NT2/D1 (cell line): ENCODE results near the gene KCNJ6.
"Not testable (repeated sequence)": the region's sequence is repeated elsewhere in the genome, so short reads cannot be mapped to it uniquely, and the experiment has no call there.

ENCODE experiments used
- DNase-seq: peaks from one replicate; pipeline ENCODE4 v3.0.0-alpha.2; 2011; ENCODE audit warnings: low read depth, low spot score
- H3K27me3 ChIP-seq: 2 replicates; pipeline ENCODE4 v1.6.0; 2011; ENCODE audit warnings: mild to moderate bottlenecking; ENCODE audit not compliant: insufficient read length, insufficient read depth
- H3K36me3 ChIP-seq: 2 replicates; pipeline ENCODE4 v1.6.1; 2011; ENCODE audit warnings: mild to moderate bottlenecking, low read length, mixed read lengths; ENCODE audit not compliant: insufficient read depth, insufficient read length
- H3K4me1 ChIP-seq: 2 replicates; pipeline ENCODE4 v1.5.1; 2011; ENCODE audit not compliant: insufficient read depth, insufficient read length
- H3K4me3 ChIP-seq: 2 replicates; pipeline ENCODE4 v1.5.1; 2011; ENCODE audit warnings: low read depth; ENCODE audit not compliant: insufficient read length
- H3K9ac ChIP-seq: 2 replicates; pipeline ENCODE4 v1.6.0; 2011; ENCODE audit warnings: low read depth; ENCODE audit not compliant: insufficient read length
- H3K9me3 ChIP-seq: 2 replicates; pipeline ENCODE4 v1.5.1; 2011; ENCODE audit warnings: mild to moderate bottlenecking, low read length; ENCODE audit not compliant: insufficient read depth
- SUZ12 ChIP-seq: IDR thresholded peaks from 2 replicates; pipeline ENCODE4 v1.6.1; 2011; ENCODE audit not compliant: insufficient read length, insufficient read depth; ENCODE audit errors: extremely low read depth
- YY1 ChIP-seq: IDR thresholded peaks from 2 replicates; pipeline ENCODE4 v1.6.1; 2011; ENCODE audit not compliant: insufficient read length, insufficient read depth
- ZNF274 ChIP-seq: IDR thresholded peaks from 2 replicates; pipeline ENCODE4 v1.6.1; 2011; ENCODE audit warnings: mild to moderate bottlenecking, low read depth, low read length

Gene KCNJ6

DNA sequence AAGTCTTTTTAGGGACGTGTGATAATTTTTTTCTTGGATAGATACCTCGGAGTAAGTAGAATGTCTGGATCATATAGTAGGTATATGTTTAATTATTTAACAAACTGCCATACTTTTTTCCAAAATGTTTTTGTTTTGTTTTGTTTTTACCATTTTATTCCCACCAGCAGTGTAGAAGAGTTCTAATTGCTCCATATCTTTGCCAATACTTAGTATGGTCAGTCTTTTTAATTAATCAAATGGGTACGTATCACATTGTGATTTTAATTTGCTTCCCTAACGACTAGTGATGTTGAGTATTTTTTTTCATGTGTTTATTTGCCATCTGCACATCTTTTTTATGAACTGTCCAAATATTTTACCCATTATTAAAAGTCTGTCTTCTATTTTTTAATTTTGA lies 23.6 kb upstream of the KCNJ6 start:
- no peaks in the 10 kb centered on the region for H3K36me3 ChIP-seq
- DNase-seq, result no peak
- no peaks in the 10 kb centered on the region for H3K27me3 ChIP-seq
- H3K4me3 ChIP-seq, result no peak overlapping the region
- H3K4me1 ChIP-seq, result no peaks in the 10 kb centered on the region
- TF ChIP-seq YY1, result no peak
- no peak for TF ChIP-seq SUZ12
- no peak for TF ChIP-seq ZNF274
- H3K9ac ChIP-seq, result no peak overlapping the region
- H3K9me3 ChIP-seq, result 0 out of 2 replicates have a peak, but pooled peaks cover 7% of the 10 kb centered on the region

DNA sequence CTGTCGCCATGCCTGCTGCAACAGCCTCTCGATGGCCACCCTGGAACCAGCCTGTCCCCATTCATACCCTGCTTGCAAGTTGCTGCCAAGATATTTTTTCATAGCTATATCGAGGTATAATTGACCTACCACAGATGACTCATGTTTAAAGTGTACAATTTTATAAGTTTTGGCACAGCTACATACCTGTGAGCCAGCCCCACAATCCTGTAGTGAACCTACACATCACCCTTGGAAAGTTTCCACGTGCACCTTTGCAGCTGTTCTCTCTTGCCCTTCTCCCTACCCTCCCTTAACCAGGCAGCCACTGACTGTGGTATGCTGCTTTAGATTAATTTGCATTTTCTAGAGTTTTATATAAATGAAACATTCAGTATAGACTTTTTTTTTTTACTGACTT lies 23.0 kb upstream of the KCNJ6 start:
- Histone ChIP-seq H3K9me3 (0 out of 2 replicates have a peak, but pooled peaks cover 7% of the 10 kb centered on the region), H3K9ac (no peak overlapping the region), H3K4me3 (no peak overlapping the region), H3K4me1 (no peaks in the 10 kb centered on the region), H3K27me3 (no peaks in the 10 kb centered on the region), H3K36me3 (no peaks in the 10 kb centered on the region)
- no peak for TF ChIP-seq YY1
- TF ChIP-seq SUZ12, result no peak
- TF ChIP-seq ZNF274, result no peak
- DNase-seq, result no peak

DNA sequence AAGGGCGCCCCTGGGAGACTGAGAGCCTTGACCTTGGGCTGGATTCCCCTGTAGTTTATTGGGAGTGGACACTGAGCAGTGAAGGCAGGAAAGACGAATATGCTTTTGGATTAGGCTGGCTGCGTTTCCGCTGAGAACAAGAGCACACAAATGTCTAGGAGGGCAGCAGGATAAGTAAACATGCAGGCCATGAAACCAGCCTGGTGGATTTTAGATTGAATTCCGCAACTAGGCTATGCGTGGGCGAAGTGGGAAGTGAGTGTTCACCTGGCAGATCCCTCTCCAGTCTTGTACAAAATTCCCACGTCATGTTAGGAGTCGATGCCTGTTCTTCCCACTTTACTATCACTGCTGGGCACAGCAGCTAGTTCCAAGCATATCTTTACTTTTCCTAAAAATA lies 21.4 kb upstream of the KCNJ6 start:
- Histone ChIP-seq H3K9ac (no peak overlapping the region), H3K36me3 (no peaks in the 10 kb centered on the region), H3K4me1 (no peaks in the 10 kb centered on the region), H3K4me3 (no peak overlapping the region), H3K27me3 (no peaks in the 10 kb centered on the region), H3K9me3 (peaks cover 15% of the 10 kb centered on the region)
- DNase-seq, result no peak
- TF ChIP-seq ZNF274, result no peak
- no peak for TF ChIP-seq SUZ12
- TF ChIP-seq YY1, result no peak

DNA sequence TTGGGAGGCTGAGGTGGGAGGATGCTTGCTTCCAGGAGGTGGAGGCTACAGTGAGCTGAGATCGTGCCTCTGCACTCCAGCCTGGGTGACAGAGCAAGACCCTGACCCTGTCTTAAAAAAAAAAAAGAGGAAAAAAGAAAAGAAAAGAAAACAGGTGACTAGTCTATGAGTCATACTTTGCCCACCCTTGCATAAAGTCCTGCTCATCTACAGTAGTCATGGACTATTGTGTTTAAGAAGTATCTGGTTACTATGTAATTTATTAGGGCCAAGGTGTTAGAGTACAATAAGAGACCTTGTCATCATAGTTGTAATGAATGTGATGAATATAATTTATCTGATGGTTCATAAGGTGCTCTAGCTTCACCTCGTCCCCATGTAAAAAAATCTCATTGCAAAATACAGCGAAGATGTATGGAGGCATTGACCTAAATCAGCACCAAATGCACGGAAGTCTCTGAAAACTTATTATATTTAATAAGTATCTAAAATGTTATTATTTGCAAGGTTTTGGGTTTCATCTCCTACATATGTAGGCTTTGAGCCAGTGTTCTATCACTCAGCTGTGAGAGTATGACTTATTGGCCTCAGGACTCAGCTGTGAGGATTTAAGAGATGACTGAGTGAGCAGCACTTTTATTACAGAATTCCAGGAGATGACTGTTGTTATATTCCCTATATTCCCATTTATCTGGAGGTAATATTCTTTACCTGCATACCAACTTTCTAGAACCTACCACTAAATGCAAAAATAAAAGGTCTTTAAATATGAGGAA lies 19.9 kb upstream of the KCNJ6 start:
- Histone ChIP-seq H3K36me3 (no peaks in the 10 kb centered on the region), H3K27me3 (no peaks in the 10 kb centered on the region), H3K4me3 (no peak overlapping the region), H3K4me1 (no peaks in the 10 kb centered on the region), H3K9me3 (peaks cover 23% of the 10 kb centered on the region), H3K9ac (no peak overlapping the region)
- TF ChIP-seq SUZ12 (no peak), YY1 (no peak), ZNF274 (no peak)
- no peak for DNase-seq

DNA sequence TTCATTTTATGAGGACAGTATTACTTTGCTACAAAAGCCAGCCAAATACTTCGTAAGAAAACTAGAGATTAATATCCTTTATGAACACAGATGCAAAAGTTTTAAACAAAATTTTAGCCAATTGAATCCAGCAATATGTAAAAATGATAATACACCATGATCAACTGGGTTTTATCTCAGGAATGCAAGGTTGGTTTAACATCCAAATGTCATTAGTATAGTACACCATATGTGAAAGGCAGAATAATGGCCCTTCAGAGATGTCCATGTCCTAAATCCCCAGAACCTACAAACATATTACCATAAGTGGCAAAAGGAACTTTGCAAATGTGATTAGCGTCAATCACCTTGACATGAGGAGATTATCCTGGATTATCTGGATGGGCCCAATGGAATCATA lies 16.7 kb upstream of the KCNJ6 start:
- H3K9ac ChIP-seq, result no peak overlapping the region
- H3K4me3 ChIP-seq, result no peak overlapping the region
- peaks cover 16% of the 10 kb centered on the region for H3K9me3 ChIP-seq
- no peaks in the 10 kb centered on the region for H3K27me3 ChIP-seq
- no peaks in the 10 kb centered on the region for H3K36me3 ChIP-seq
- no peak for DNase-seq
- TF ChIP-seq ZNF274 (no peak), SUZ12 (no peak), YY1 (no peak)
- H3K4me1 ChIP-seq, result no peaks in the 10 kb centered on the region

DNA sequence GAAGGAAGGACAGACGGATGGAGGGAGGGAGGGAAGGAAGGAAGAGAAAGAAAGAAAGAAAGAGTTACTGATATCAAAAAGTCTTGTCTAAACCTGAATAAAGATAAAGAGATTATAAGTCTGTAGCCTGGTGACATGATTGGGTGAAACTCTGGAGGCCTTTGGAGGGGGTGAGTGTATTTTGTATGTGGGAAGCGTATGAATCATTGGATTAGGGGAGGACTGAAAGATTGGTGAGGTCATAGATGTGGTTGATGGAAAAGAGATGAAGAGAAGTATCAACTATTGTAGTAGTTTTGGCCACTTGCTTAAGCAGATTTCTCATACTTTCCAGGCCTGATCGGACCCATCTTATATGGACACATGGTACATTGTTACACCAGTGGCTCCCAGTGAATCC lies 11.5 kb upstream of the KCNJ6 start:
- H3K27me3 ChIP-seq, result no peaks in the 10 kb centered on the region

DNA sequence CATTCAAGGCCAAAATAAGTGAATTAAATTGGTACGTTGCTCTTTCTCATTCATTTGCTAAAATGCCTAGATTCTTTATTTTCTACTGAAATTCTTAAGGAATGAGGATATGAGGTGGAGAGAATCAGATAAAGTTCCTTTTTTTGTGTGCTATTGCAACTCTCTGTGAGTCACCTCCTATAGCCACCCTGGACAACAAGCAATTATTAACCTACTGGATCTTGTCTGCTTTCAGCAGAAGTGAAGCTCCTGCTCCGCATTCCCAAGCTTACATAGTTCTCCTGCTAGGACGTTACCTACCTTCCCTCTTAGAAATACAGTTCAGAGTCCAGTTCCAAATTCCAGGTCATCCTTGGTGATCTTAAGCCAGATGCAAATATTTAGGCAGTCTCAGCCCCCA lies 4.8 kb upstream of the KCNJ6 start:
- TF ChIP-seq YY1 (no peak), SUZ12 (no peak), ZNF274 (no peak)
- Histone ChIP-seq H3K9ac (no peak overlapping the region), H3K9me3 (no peaks in the 10 kb centered on the region), H3K4me3 (no peak overlapping the region), H3K27me3 (no peaks in the 10 kb centered on the region), H3K36me3 (no peaks in the 10 kb centered on the region), H3K4me1 (no peaks in the 10 kb centered on the region)
- DNase-seq, result no peak

More for the DNA sequence above, 11.5 kb upstream of the KCNJ6 start:
- no peaks in the 10 kb centered on the region for H3K4me1 ChIP-seq
- no peaks in the 10 kb centered on the region for H3K36me3 ChIP-seq
- peaks cover 9% of the 10 kb centered on the region for H3K9me3 ChIP-seq
- TF ChIP-seq SUZ12 (no peak), ZNF274 (no peak), YY1 (no peak)
- H3K4me3 ChIP-seq, result no peak overlapping the region
- H3K9ac ChIP-seq, result no peak overlapping the region
- DNase-seq, result no peak

DNA sequence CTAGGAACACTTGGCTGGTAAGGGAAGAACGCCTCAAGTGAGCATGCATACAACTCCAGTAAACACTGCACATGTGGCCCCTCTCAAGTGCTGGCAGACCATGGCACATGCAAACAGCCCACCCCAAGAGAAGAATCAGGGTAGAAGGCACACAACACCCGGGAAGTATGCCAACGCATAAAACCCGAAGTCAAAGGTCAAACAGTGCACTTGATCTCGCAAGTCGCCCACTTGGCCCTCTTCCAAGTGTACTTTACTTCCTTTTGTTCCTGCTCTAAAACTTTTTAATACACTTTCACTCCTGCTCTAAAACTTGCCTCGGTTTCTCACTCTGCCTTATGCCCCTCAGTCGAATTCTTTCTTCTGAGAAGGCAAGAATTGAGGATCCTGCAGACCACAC lies 4.0 kb upstream of the KCNJ6 start:
- H3K27me3 ChIP-seq, H3K4me3 ChIP-seq, DNase-seq, H3K9me3 ChIP-seq, H3K9ac ChIP-seq, H3K4me1 ChIP-seq, H3K36me3 ChIP-seq: not testable (repeated sequence)
